H1 (cell line): ENCODE measurements around the gene MED28. TPM values are rescaled to one million over a fixed set of nuclear protein-coding genes. Genes with fewer than 3 reads are reported as not detected.

Experiments
- CTCF ChIA-PET: fragments of 300-600 bp; sonication (Branson Sonifier 250); formaldehyde crosslinking; loops from one replicate; lab custom pipeline; 2021; ENCODE audit not compliant: partially characterized antibody; lab: Charles Lee
- POLR2A ChIA-PET: fragments of 300-600 bp; sonication (Branson Sonifier 250); formaldehyde crosslinking; loops from one replicate; lab custom pipeline; 2021; ENCODE audit warnings: inconsistent platforms; ENCODE audit not compliant: partially characterized antibody; lab: Charles Lee
- DNase-seq, 2 experiments: peaks; one replicate each; pipeline versions ENCODE4 v3.0.0 to v3.0.0-alpha.2; 2010 to 2022; ENCODE audit warnings: low spot score in 2 of 2, low read depth in 1 of 2, mixed read lengths in 1 of 2
- FAIRE-seq: peaks from 2 replicates; lab custom pipeline; 2011; peaks lifted over from hg19 to GRCh38; lab: Jason Lieb, UNC
- H2AFZ ChIP-seq: 2 replicates; pipeline ENCODE4 v1.8.1; 2012; ENCODE audit warnings: low read length, inconsistent platforms
- H2AK5ac ChIP-seq: 2 replicates; pipeline ENCODE4 v1.6.1; 2013; ENCODE audit warnings: low read depth, low read length
- H2BK120ac ChIP-seq: replicated peaks from 2 replicates; pipeline ENCODE3; 2013; ENCODE audit warnings: low read depth, low read length, inconsistent platforms
- H2BK12ac ChIP-seq: 2 replicates; pipeline ENCODE4 v1.6.1; 2013; ENCODE audit warnings: low read depth, low read length
- H2BK15ac ChIP-seq: 2 replicates; pipeline ENCODE4 v1.6.1; 2013; ENCODE audit warnings: low read length
- H2BK20ac ChIP-seq: 2 replicates; pipeline ENCODE4 v1.6.1; 2013; ENCODE audit warnings: low read length
- H2BK5ac ChIP-seq: 2 replicates; pipeline ENCODE4 v1.6.1; 2013; ENCODE audit warnings: low read depth, low read length
- H3K14ac ChIP-seq: 2 replicates; pipeline ENCODE4 v1.6.1; 2013; ENCODE audit warnings: inconsistent platforms; ENCODE audit not compliant: insufficient read length
- H3K18ac ChIP-seq: 2 replicates; pipeline ENCODE4 v1.6.1; 2013; ENCODE audit warnings: low read length; ENCODE audit errors: extremely low read depth
- H3K23ac ChIP-seq: 2 replicates; pipeline ENCODE4 v1.6.1; 2013; ENCODE audit warnings: inconsistent platforms; ENCODE audit not compliant: insufficient read length
- H3K23me2 ChIP-seq: 2 replicates; pipeline ENCODE4 v1.6.1; 2013; ENCODE audit warnings: low read depth, low read length
- H3K27ac ChIP-seq: 2 replicates; pipeline ENCODE4 v1.6.1; 2011; ENCODE audit warnings: low read depth, low read length, inconsistent platforms
- H3K27me3 ChIP-seq, 4 experiments: replicated peaks in 1 of 4; 1 replicate in 1 of 4; 2 replicates in 3 of 4; pipeline versions ENCODE4 v1.6.1 to v1.8.1; 2011 to 2013; ENCODE audit warnings: low read length in 3 of 4, mild to moderate bottlenecking in 3 of 4, inconsistent platforms in 2 of 4, mixed read lengths in 2 of 4, moderate library complexity in 1 of 4; ENCODE audit not compliant: control insufficient read depth in 3 of 4, insufficient read depth in 3 of 4; ENCODE audit errors: extremely low read depth in 1 of 4
- H3K36me3 ChIP-seq, 4 experiments: 2 replicates each; pipeline versions ENCODE4 v1.6.1 to v1.8.1; 2011 to 2013; ENCODE audit warnings: mild to moderate bottlenecking in 4 of 4, low read length in 3 of 4, moderate library complexity in 2 of 4, control low read depth in 1 of 4, inconsistent platforms in 1 of 4; ENCODE audit not compliant: insufficient read depth in 4 of 4, control insufficient read depth in 2 of 4
- H3K4ac ChIP-seq: replicated peaks from 2 replicates; pipeline ENCODE3; 2013; ENCODE audit warnings: low read length, low read depth, mixed read lengths, inconsistent platforms; ENCODE audit not compliant: insufficient read length
- H3K4me1 ChIP-seq, 4 experiments: replicated peaks in 1 of 4; 1 replicate in 1 of 4; 2 replicates in 3 of 4; pipeline versions ENCODE4 v1.6.1 to v1.8.1; 2011 to 2013; ENCODE audit warnings: low read length in 3 of 4, inconsistent platforms in 2 of 4, mixed read lengths in 1 of 4; ENCODE audit not compliant: insufficient read depth in 4 of 4, control insufficient read depth in 3 of 4
- H3K4me2 ChIP-seq, 2 experiments: 2 replicates each; pipeline versions ENCODE4 v1.6.1 to v1.8.1; 2011 to 2013; ENCODE audit warnings: low read depth in 2 of 2, low read length in 2 of 2, control low read depth in 1 of 2, inconsistent platforms in 1 of 2, mild to moderate bottlenecking in 1 of 2; ENCODE audit not compliant: insufficient read depth in 1 of 2
- H3K4me3 ChIP-seq, 4 experiments: fragments of 200-600, 300-600 bp in 1 of 4; sonication (generic), shearing (Covaris generic), sonication (Bioruptor Twin) in 1 of 4; 2 replicates each; pipeline versions ENCODE4 v1.5.1 to v1.8.1; 2011 to 2016; ENCODE audit warnings: low read length in 4 of 4, low read depth in 3 of 4, control low read depth in 2 of 4, inconsistent platforms in 2 of 4, mild to moderate bottlenecking in 2 of 4, mixed read lengths in 1 of 4, moderate library complexity in 1 of 4; ENCODE audit not compliant: insufficient read depth in 2 of 4; ENCODE audit errors: extremely low read depth in 1 of 4
- H3K56ac ChIP-seq: replicated peaks from 2 replicates; pipeline ENCODE3; 2013; ENCODE audit warnings: low read depth, mild to moderate bottlenecking, mixed read lengths, low read length, inconsistent platforms; ENCODE audit not compliant: insufficient read length
- H3K79me1 ChIP-seq: 2 replicates; pipeline ENCODE4 v1.6.1; 2013; ENCODE audit warnings: low read depth, low read length, control low read depth
- H3K79me2 ChIP-seq, 2 experiments: 2 replicates each; pipeline versions ENCODE4 v1.6.1 to v1.8.1; 2012 to 2013; ENCODE audit warnings: low read length in 2 of 2, mild to moderate bottlenecking in 2 of 2, inconsistent platforms in 1 of 2; ENCODE audit not compliant: insufficient read depth in 2 of 2, control insufficient read depth in 1 of 2
- H3K9ac ChIP-seq, 4 experiments: replicated peaks in 1 of 4; 1 replicate in 1 of 4; 2 replicates in 3 of 4; pipeline versions ENCODE4 v1.6.1 to v1.8.1; 2011 to 2013; ENCODE audit warnings: low read depth in 3 of 4, low read length in 3 of 4, control low read depth in 2 of 4, mild to moderate bottlenecking in 2 of 4, moderate library complexity in 2 of 4, inconsistent platforms in 1 of 4; ENCODE audit errors: extremely low read depth in 1 of 4
- H3K9me3 ChIP-seq, 2 experiments: 2 replicates each; pipeline versions ENCODE4 v1.6.1 to v1.8.1; 2012 to 2013; ENCODE audit warnings: mild to moderate bottlenecking in 2 of 2, moderate library complexity in 2 of 2, control low read depth in 1 of 2, inconsistent platforms in 1 of 2, low read depth in 1 of 2, low read length in 1 of 2, mixed read lengths in 1 of 2; ENCODE audit not compliant: insufficient read depth in 2 of 2
- H4K20me1 ChIP-seq, 2 experiments: replicated peaks in 1 of 2; 2 replicates each; pipeline versions ENCODE3 to v1.8.1; 2011 to 2013; ENCODE audit warnings: inconsistent platforms in 2 of 2, low read length in 2 of 2, mild to moderate bottlenecking in 1 of 2; ENCODE audit not compliant: insufficient read depth in 2 of 2, control insufficient read depth in 1 of 2
- H4K5ac ChIP-seq: 2 replicates; pipeline ENCODE4 v1.6.1; 2013; ENCODE audit warnings: low read length, low read depth, mixed read lengths, inconsistent platforms; ENCODE audit not compliant: insufficient read length
- H4K8ac ChIP-seq: 2 replicates; pipeline ENCODE4 v1.8.0; 2013; ENCODE audit warnings: mild to moderate bottlenecking, moderate library complexity, low read length, inconsistent platforms; ENCODE audit not compliant: insufficient read depth; ENCODE audit errors: extremely low read depth
- H4K91ac ChIP-seq: replicated peaks from 2 replicates; pipeline ENCODE3; 2013; ENCODE audit warnings: low read length, mixed read lengths, inconsistent platforms; ENCODE audit not compliant: insufficient read length
- FOSL1 ChIP-seq: IDR thresholded peaks from 2 replicates; pipeline ENCODE4 v1.6.1; 2011; ENCODE audit warnings: mild to moderate bottlenecking, low read depth, low read length, moderate library complexity; ENCODE audit not compliant: insufficient read depth
- POLR2AphosphoS5 ChIP-seq: IDR thresholded peaks from 2 replicates; pipeline ENCODE4 v1.6.1; 2011; ENCODE audit warnings: low read depth, low read length
- RBBP5 ChIP-seq: IDR thresholded peaks from 2 replicates; pipeline ENCODE4 v1.7.1; 2012; ENCODE audit warnings: low read depth, mild to moderate bottlenecking, inconsistent platforms, low read length, moderate library complexity, borderline replicate concordance
- RNF2 ChIP-seq: fragments of 200-900, 300-1000 bp; sonication (generic); IDR thresholded peaks from 2 replicates; pipeline ENCODE4 v1.7.1; 2016; ENCODE audit warnings: borderline replicate concordance, low read depth, mild to moderate bottlenecking, antibody characterized with exemption, low read length; ENCODE audit not compliant: poor library complexity, severe bottlenecking; ENCODE audit errors: missing control alignments
- SP2 ChIP-seq: IDR thresholded peaks from 2 replicates; pipeline ENCODE4 v1.6.1; 2012; ENCODE audit warnings: mild to moderate bottlenecking, low read length, inconsistent platforms
- SUZ12 ChIP-seq: fragments of 200-600 bp; sonication (generic); IDR thresholded peaks from 2 replicates; pipeline ENCODE4 v1.6.1; 2012; ENCODE audit warnings: mild to moderate bottlenecking, inconsistent platforms, low read length, moderate library complexity, mixed read lengths
- TBP ChIP-seq: IDR thresholded peaks from 2 replicates; pipeline ENCODE4 v1.6.1; 2011; ENCODE audit warnings: low read depth, low read length, improper control_type of control experiment
- whole genome bisulfite sequencing, 2 experiments: shearing (Covaris generic) in 1 of 2; methylation state at CpG; one replicate each; pipeline versions ENCODE4 v1.1.6 to v1.1.7; 2013 to 2015; ENCODE audit warnings: low lambda C conversion rate in 2 of 2, mixed read lengths in 2 of 2, inconsistent platforms in 1 of 2, low coverage in 1 of 2, missing lambda C conversion rate in 1 of 2; ENCODE audit not compliant: insufficient replicate concordance in 2 of 2, insufficient coverage in 1 of 2, insufficient read length in 1 of 2; ENCODE audit errors: extremely low coverage in 1 of 2, missing lambda C conversion rate in 1 of 2; 5-methylcytosine and 5-hydroxymethylcytosine counted together
- polyA plus RNA-seq, 7 experiments: library from polyadenylated mRNA; depleted of rRNA in 3 of 7; stranded (reverse) in 5 of 7; unstranded in 2 of 7; fragments of >200 nt in 5 of 7; fragments of 200-250 nt in 2 of 7; gene quantifications; 1 replicate in 5 of 7; 2 replicates in 1 of 7; 4 replicates in 1 of 7; pipeline versions ENCODE4 v1.2.1 to v1.2.3, GENCODE V29; 2011 to 2013; ENCODE audit warnings: missing spikeins in 2 of 7, mixed read lengths in 2 of 7
- total RNA-seq: library from RNA; stranded (reverse); fragmentation: NEBNext Ultra II Directional; extraction: Animal tissue kit (Norgen Biotek cat#: 25700); gene quantifications from 2 replicates; pipeline ENCODE4 v1.2.1, GENCODE V29; 2021

The MED28 gene
- total and polyA plus RNA-seq, 2 of the 8 experiments (the other 6 are each of a cell fraction or from before 2014, with no cell fraction given), result 24.0 to 87.1 TPM

DNA sequence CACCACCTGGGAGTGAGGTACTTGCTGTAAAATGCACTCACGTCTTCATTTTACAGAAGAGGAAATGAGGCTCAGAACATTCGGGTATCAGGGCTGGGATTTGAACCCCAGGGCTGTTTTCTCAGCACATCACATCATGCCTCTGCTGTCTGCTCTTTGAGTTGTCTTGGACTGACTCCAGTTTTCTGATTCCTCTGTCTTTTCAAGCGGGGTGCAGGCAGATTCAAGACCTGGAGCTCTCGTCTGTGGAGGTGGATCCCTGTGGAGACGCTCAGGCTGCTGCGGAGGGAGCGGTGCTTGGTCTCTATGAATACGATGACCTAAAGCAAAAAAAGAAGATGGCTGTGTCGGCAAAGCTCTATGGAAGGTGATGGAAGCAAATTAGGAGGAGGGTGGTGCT is 31.2 kb upstream of the MED28 start:
- Histone ChIP-seq H2BK15ac (no peak overlapping the region), H3K9me3 (no peaks in the 10 kb centered on the region), H4K5ac (no peak overlapping the region), H3K18ac (no peak overlapping the region), H3K14ac (no peak overlapping the region), H3K9ac (no peak overlapping the region), H4K8ac (no peak overlapping the region), H3K79me2 (0 out of 4 replicates have a peak, but pooled peaks cover 0 to 10% of the 10 kb centered on the region in 2 experiments), H2AK5ac (no peak overlapping the region), H4K91ac (no peak overlapping the region), H3K4me3 (no peak overlapping the region), H2BK12ac (no peak overlapping the region), H2BK5ac (no peak overlapping the region), H3K23ac (no peak overlapping the region), H3K27me3 (no peaks in the 10 kb centered on the region), H3K79me1 (no peaks in the 10 kb centered on the region), H2BK120ac (no peak overlapping the region), H3K4ac (no peak overlapping the region), H3K56ac (no peak overlapping the region), H3K36me3 (peaks cover 3 to 56% (median 27%) of the 10 kb centered on the region in 4 experiments), H4K20me1 (peaks cover 0 to 2% of the 10 kb centered on the region in 2 experiments), H3K27ac (no peak overlapping the region), H3K4me1 (peaks cover 0 to 3% (median 1%) of the 10 kb centered on the region in 4 experiments; a peak in 4 of 7 replicates), H2BK20ac (no peak overlapping the region), H2AFZ (no peak overlapping the region), H3K23me2 (no peaks in the 10 kb centered on the region), H3K4me2 (no peak overlapping the region)
- DNase-seq, result no peak
- POLR2A ChIA-PET, result interaction anchor here (0.7 to 2.0 kb wide), 4 partner anchors 15 to 33 kb away, joined by 3 to 6 read pairs (median 4); partner anchors contain the start of gene MED28
- CTCF ChIA-PET, result interaction anchor here (1.3 to 2.3 kb wide), 2 partner anchors 15 to 34 kb away, joined by 3 to 10 read pairs; no protein-coding TSS in a partner anchor
- TF ChIP-seq FOSL1 (no peak), RBBP5 (no peak), SP2 (no peak), RNF2 (no peak), POLR2AphosphoS5 (no peak), TBP (no peak), SUZ12 (no peak)
- WGBS, 2 experiments, result 91% methylated on average over 9 of the region's 9 CpGs; no CpG with 5 or more reads in 1 of the 2 experiments
- FAIRE-seq, result no peak
